SIG-M5 treated with dmso at 0.1 percent for 504 hours (cell line): ENCODE results near the gene CDKL5.

Source experiments
- DNase-seq: peaks from one replicate; lab custom pipeline; 2025; ENCODE audit not compliant: unreplicated experiment; lab: John Stamatoyannopoulos, UW

Gene CDKL5

DNA sequence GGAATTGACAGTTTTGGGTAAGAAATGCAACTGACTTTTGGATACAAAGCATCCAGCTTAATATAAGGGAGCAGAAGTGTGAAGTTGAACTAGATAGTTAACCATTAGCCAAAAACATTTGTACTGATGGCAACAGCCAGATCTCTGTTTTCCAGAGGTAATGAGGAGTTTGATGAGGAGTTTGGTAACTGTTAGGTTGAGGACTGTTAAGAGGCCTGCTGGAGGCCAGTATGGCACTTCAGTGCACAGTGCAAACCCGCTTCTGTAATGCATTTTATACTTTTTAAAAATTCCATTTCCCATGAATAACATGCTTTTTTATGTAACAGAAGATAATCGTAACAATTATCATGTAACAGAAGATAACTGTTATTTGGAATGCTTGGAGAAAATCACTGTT is 30.0 kb downstream of the CDKL5 start:
- DNase-seq, result no peak

DNA sequence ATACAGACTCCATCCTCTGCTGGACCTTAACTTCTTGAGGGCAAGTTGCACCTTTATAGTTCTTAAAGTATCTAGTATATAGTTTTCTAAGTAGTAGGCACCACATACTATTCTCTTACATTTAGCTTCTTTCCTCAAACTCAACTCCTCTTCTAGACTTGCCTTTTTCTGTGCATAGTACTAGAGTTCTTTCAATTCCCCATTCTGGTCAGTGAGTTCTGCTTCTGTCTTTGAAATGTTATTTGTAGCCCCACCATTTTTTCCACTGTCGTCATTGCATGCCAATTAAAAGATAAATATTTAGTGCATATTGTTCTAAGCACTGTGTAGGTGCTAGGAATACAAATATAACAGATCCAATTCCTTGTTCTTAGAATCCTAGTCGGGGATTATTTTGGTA is 31.6 kb downstream of the CDKL5 start:
- DNase-seq, result no peak

DNA sequence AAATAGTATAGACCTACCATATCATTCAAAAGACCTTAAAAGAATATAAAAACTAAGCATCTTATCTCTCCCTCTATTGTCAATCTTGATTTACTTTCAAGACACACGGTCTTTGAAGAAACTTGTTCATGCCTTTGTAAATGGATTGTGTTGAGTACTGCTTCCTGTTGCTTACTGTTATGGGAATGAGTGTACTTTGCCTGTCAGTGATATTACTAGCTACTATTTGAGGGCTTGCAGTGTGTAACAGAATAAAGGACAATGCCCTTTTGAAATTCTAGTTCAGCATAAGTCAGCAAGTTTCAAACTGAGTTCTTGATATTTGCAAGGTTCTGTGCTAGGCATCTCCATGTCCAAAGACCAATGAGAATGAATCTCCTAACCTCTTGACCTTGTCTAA is 36.0 kb downstream of the CDKL5 start:
- DNase-seq, result no peak

DNA sequence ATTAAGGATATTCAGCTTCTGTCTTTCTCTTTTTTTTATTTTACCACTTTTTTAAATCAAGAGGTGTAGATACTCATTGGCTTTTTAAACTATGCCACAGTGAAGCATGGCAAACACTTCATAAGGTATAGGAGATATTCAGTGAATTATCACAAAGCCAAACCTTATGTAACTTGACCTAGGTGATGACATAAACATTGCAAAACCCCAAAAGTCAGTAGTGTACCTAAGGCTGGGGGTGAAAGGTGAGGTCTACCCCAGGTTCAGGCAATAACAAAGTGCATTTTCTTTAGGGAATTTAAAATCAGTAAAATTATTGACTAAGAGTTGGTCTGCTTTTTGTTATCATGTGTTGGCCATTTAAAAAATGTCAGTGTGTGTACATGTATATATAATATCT is 39.1 kb downstream of the CDKL5 start:
- no peak for DNase-seq

DNA sequence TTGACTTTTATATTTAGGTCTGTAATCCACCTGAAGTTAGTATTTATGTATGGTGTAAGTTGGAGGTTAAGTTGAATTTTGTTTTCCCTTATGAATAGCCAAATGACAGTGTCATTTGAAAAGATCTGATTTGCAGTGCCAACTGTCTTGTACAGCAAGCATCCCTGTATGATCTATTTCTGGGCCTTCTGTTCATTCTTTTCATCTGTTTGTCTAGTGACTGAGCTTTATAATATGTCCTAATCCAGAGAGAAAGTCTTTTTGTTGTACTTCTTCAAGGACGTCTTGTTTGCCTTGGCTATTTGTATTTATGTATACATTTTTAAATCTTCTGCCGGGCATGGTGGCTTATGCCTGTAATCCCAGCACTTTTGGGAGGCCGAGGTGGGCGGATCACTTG is 39.6 kb downstream of the CDKL5 start:
- DNase-seq, result no peak

DNA sequence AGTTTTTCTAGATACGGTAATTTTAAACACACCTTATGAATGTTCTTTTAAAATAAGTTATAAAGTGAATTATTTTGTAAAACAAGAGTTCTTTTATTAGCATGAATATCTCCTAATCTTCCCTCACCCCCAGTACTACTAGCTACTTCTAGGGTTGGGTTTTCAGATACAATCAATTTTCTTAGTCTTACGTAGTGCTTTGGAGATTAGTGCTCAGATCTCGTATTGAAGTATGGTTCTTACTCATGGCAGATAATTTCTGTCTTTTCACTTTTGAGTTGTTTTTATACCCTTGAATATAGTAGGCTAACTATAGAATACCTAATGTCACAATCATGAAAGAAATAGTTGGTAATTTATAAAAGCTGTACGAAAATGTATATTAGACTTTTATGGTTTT is 43.2 kb downstream of the CDKL5 start:
- DNase-seq, result no peak

DNA sequence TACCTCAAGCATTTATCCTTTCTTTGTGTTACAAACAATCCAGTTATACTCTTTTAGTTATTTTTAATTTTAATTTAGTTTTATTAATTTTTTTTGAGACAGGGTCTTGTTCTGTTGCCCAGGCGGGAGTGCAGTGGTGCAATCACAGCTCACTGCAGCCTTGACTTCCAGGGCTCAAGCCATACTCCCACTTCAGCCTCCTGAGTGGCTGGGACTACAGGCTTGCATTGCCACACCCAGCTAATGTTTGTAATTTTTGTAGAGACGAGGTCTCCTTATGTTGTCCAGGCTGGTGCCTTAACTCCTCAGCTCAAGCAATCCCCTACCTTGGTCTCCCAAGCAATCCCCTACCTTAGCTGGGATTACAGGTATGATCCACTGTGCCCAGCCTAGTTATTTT is 45.9 kb downstream of the CDKL5 start:
- DNase-seq, result no peak

DNA sequence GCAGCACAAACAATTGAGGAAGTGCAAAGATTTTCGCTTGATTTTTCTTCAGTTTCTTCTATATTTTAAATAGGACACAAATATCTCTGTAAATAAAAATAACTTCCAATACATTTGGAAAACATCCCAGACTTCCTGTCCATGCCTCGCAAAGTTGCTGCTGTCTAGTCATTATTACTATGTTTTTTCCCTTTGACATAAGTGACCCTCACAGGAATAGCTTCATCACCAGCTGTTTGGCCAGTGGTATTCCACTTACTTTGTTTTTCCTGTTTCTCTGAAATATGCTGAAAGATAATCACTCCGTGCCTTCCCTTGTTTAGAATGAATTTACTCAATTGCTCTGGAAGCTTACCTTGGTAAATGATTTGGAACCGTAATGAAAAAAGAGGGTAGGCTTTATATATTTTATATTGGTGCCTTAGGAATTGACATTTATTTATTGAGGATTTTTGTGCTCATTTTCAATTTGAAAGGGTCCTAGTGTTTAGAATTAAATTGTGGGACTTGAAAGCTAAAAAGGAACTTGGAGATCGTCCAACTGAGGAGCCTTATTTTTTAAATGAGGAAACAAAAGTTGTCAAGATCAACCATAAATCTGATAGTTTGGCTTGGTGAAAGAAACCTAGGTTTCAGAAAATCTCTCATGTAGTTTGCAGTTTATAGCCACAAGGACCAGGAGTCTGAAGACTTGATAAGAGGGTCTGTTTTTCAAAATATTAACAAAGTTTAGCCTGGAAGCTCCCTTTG is 65.6 kb downstream of the CDKL5 start:
- DNase-seq, result no peak

DNA sequence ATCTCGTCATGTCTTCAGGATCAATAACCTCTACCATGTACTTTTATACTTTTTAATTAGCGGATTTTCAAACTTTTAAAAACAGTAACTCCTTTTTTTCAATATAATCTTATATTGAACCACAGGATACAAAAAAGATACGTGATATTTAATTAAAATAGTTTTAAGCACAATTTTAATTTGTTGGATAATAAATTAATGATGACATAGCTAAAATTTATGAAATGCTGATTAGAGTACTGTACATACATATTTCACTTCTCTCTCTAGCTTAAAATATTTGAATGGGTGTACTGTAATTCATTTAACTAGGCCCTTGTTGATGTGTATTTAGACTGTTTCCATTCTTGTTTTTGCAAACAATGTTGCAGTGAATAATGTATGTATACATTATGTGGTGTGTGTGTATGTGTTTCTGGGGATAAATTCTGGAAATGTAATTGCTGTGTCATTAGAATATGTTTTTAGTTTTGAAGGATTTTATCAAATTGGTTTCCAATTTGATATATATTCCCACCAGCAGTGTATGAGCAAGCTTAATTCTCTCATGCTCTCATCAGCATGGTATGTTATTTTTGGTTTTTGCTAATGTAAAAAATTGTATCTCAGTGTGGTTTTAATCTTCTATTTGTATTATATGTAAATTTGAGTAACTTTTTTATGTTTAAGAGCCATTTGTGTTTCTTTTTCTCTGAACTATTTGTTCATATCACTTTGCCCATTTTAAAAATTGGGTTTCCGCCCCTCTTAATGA is 66.4 kb downstream of the CDKL5 start:
- DNase-seq, result no peak

DNA sequence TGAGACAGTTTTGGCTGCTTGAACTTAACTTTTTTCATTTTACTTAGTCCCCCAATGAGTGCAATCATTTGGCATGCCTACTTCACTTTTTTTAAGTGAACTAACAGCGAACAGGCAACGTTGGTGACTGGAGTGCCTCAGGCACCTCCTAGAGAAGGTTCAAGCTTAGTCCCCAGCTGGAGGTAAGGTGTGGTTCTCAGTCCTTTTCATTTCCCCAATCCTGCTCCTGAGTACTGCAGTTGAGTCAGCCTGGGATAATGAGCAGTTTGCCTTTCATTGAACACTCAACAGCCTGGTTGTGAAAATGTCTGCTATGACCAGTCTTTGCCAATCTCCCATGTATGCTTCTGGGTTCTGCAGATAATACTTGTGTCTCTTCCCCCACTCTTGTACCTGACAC is 109.5 kb downstream of the CDKL5 start:
- no peak for DNase-seq

DNA sequence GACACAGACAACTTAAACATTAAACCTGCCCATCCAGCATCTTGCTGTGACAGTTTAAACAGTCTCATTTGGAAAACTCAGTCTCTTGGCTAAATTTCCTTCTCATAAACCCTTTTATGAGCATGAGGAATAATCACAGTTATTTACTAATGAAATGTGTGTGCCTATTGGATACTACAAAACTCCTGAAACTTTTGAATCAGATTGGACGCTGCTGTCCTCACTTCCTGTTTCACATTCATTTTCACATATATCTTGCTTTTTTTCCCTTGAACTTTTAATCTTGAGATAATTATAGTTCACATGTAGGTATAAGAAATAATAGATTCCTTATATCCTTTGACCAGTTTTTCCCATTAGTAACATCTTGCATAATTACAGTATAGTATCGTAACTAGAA is 111.7 kb downstream of the CDKL5 start:
- DNase-seq, result no peak

DNA sequence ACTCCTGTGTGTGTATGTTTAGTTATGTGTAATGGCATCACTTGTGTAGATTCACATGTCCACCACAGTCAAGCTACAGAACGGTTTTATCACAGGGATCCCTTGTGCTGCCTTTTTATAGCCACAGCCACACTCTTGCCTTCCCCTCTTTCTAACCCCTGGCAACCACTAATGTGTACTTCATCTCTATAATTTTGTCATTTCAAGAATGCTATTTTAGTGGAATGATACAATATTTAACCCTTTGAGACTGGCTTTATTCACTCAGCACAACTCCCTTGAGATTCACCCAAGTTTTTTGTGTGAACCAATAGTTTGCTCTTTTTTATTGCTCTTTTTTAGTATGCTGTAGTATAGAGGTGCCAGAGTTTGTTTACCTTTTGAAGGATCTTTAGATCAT is 112.1 kb downstream of the CDKL5 start:
- DNase-seq, result no peak

DNA sequence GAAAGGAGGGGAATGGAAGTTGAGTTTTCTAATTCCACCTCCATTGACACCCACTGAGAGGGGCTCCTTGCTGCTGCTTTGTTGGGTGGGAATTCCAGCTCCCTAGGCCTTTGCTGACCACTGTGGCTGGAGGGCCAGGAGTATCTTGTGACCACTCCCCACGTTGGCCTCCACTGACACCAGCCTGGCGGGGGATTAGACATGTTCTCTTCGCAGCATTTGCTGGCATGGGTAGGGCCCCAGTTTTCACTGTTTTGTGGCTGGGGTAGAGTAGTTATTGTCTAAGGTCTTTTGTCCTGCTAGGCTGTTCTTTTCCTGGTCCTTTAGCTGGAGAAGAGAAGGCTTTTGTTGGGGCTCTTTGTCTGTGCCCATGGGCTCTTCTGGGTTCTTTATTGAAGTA is 116.7 kb downstream of the CDKL5 start:
- DNase-seq, result no peak

DNA sequence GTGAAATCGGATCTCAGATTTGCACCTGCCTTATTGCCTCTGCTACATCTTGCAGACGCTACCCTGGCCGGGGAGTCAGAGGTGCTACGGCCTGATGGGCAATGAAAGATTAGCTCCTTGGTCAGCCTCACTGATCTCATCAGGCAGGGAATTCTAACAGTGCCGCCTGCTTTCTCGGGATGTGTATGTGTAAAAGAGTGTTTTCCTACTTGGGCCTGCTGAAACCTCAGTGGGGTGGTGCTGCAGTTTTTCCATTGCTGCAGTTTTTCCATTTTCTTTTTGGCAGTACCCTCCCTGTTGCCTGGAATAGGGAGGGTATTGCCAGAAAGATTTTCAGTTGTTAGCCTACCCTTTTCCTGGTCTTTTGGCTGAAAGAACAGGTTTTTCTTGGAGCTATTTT is 117.5 kb downstream of the CDKL5 start:
- DNase-seq, result no peak

DNA sequence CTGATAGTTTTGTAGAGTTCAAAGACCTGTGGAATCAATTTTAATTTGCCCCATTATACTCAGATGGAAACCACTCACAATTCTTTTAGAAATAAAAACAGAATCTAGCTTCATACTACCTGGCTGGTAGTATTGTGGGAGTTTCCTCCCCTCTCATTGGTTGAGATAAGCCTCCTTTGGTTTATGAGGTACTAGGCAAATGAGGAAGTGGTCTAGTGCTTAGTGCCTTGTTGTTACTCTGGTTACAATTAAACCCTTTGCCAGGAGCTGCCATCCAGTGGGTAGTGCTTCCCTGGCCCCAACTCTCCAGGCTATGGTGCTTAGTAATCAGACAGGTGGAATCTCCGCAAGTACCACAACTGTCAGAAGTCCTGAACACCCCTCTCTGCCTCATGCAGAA is 118.3 kb downstream of the CDKL5 start:
- no peak for DNase-seq

DNA sequence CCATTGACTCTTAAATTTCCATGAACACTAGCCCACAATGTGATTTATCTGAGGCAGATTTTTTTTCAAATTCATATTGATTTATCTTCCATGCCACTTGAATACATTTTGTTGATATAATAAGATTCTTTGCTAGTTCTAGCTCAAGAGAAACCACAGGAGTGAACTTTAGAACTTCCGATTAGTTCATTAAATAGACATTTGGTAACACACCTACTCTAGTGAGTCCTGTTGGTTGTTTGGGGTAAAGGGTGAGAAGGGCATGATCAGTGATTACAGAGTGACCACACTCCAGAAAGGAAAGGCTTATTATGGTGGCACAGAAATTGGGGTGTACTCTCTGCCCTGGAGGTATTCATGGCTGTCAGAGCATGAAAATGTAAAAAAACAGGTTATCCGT is 120.4 kb downstream of the CDKL5 start:
- DNase-seq, result no peak

DNA sequence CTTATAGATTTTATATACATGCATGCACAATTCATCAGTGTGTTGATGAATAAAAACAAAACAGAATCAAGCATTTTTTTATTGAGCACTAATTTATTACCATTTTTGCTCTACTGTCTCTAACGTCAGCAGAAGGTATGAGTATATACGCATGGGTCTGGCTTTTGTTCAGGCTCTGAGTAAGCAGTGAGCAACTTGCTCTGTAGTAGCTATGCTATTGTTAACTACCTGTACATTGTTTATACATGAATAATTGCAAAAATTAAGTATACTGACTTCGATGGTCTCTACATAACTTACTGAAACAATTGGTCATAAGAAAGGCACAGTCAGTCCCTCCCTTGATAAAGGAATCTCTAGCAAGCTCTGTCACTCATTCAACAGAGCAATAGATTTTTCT is 123.6 kb downstream of the CDKL5 start:
- DNase-seq, result no peak

DNA sequence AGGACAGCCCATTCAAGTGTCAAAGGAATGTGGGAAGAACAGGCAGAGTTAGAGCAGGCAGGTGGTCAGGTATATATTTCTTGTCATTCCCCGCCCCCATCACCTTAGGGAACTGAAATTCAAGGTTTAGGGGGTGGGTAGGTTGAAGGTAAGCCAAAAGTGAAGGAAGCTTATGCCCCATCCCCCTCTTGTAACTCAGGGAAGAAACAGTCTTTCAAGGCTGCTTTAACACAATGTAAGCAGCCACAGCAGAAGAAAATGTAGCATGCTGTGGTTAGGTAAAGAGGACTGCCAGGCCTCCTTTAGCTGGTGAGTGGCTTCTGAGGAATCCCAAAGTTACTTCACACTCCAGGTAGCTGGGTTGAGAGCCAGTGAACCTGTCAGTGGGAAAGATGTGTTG is 124.2 kb downstream of the CDKL5 start:
- no peak for DNase-seq

DNA sequence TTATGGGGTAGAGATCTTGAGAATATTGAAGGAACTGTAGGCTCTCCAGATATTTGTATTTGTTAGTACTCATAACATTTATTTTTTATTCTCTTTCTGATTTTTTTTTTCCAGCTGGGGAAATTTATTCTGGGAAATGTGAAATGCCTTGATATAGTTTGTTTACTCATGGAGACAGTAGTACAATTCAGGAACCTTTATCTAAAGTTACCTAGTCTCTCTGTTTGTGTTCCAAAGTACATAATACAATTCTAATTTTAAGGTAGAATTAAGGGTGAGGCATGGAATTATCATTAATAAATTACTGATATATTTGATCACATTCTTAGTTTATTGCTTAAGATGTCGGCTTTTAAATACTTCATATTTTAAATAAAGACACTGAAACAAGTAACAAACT is 132.5 kb downstream of the CDKL5 start:
- DNase-seq, result no peak

DNA sequence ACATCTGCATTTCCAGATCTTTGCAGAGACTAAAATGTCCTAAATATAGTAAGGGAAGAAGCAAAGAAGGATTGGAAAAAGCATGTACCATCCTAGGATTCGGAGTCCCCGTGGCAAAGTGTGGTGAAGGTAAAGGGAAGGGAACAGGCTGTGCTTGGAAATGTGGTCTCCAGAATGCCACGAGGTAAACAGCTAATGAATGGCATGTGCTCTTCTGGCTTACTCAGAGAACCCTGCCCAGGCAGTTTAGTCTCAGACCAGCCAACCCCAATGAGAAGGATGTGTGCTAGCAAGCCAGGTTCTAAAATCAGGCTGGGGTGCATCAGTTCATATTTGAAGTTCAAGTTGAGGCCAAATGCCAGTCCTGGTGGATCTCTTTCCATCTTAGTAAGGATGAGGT is 133.4 kb downstream of the CDKL5 start:
- no peak for DNase-seq

DNA sequence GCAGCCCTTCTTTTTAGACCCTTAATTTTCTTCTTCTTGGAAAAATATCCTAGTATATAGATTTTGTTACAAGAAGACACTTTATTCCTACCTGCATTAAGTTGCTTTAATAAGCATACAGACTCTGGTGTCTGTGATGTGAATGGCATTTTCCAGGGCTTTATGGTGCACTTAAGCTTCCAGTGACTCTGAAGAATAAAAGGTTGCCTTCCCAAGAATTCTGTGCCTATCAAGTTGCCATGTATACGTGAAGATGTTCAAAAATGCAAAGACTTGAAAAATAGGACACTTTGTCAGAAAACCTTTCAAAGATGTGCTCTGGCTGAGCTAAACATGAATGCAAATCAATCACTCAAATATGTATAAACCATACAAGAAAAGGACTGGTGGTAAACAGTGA is 135.6 kb downstream of the CDKL5 start:
- DNase-seq, result no peak

DNA sequence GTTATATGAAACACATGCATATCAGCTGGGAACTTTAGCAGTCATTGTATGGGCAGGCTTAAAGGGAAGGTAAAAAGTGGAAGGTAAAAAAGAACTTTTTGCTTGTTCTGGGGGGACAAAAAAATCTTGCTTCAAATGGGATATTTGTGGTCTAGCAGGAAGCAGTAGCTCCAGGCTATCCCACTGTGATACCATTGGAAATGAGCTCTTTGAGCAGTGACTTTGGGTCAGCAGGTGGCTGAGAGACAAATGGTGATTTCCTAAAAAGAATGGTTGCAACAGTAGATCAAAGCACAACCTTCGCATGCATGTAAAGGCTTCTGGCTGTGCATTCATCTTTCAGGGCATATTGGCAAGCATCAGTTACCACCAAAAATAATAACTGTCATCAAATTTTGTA is 140.3 kb downstream of the CDKL5 start:
- DNase-seq, result no peak

DNA sequence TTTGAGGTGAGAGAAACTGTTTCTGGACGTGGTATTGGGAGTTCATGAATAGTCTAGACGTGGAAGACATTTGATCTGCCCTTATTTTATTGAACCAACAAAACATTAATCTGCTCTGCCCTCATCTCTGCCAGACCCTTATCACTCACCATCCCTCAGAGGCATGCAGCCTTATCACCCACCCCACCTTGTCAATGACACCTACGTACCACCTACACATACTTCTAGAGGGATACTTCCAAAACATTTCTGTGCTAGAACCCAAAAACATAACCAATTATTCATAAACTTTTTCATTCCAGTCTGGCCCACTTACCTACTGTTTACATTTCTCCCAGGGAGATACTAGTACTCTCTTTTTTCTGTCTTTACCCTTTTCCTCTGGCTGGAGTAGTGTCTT is 141.3 kb downstream of the CDKL5 start:
- DNase-seq, result no peak
